Thoracic aorta (tissue), 2 donors: ENCODE results near the gene OR4K2. TPM values are rescaled to one million over a fixed set of nuclear protein-coding genes. Genes with fewer than 3 reads are reported as not detected.

Experiments
- ATAC-seq: fragments of 150-250 bp; one replicate; pipeline ENCODE4 v1.8.0; 2017; ENCODE audit warnings: low read depth; ENCODE audit not compliant: insufficient number of reproducible peaks, low FRiP score
- DNase-seq: peaks from one replicate; pipeline ENCODE4 v3.0.0-alpha.2; 2020; ENCODE audit warnings: low spot score
- H3K27ac ChIP-seq, 2 donors: fragments of 200-600 bp; sonication (generic); 1 replicate in 1 of 2; 2 replicates in 1 of 2; pipeline ENCODE4 v1.5.1; 2016; ENCODE audit warnings: mild to moderate bottlenecking in 2 of 2, moderate library complexity in 2 of 2
- H3K27me3 ChIP-seq: fragments of 200-600 bp; sonication (generic); replicated peaks from 2 replicates; pipeline ENCODE4 v1.6.0; 2016; ENCODE audit warnings: mild to moderate bottlenecking; ENCODE audit not compliant: insufficient read depth
- H3K36me3 ChIP-seq: fragments of 200-600 bp; sonication (generic); one replicate; pipeline ENCODE4 v1.5.1; 2016
- H3K4me1 ChIP-seq, 2 donors: fragments of 200-600 bp; sonication (generic); 1 replicate in 1 of 2; 2 replicates in 1 of 2; pipeline versions ENCODE4 v1.5.1 to v1.6.0; 2016; ENCODE audit warnings: low read depth in 2 of 2, mild to moderate bottlenecking in 1 of 2; ENCODE audit not compliant: control insufficient read depth in 1 of 2
- H3K4me3 ChIP-seq: fragments of 200-600 bp; sonication (generic); 2 replicates; pipeline ENCODE4 v1.5.1; 2016; ENCODE audit warnings: mild to moderate bottlenecking
- H3K9me3 ChIP-seq: fragments of 200-600 bp; sonication (generic); 2 replicates; pipeline ENCODE4 v1.5.1; 2016
- CTCF ChIP-seq: fragments of 200-600 bp; sonication (generic); IDR thresholded peaks from one replicate; pipeline ENCODE4 v1.5.1; 2019; ENCODE audit warnings: antibody characterized with exemption
- total RNA-seq, 2 donors: library from RNA; depleted of rRNA; stranded (reverse); fragments of >200 nt; gene quantifications; one replicate each; pipeline versions ENCODE4 v1.1.0 to v1.2.3, GENCODE V29; 2016

The OR4K2 gene
- total RNA-seq, 2 donors from 2014 or later, result not detected

GRCh38 chr14:19906665-19907064 is 31.7 kb downstream of the OR4K2 start:
- Histone ChIP-seq H3K27ac (no peak overlapping the region), H3K4me1 (no peaks in the 10 kb centered on the region), H3K4me3 (no peak overlapping the region), H3K36me3 (no peaks in the 10 kb centered on the region), H3K27me3 (no peaks in the 10 kb centered on the region), H3K9me3 (no peaks in the 10 kb centered on the region)
- DNase-seq (no peak), ATAC-seq (no peak)
- no peak for TF ChIP-seq CTCF

- H3K4me3 ChIP-seq, result no peak overlapping the region
- DNase-seq (no peak), ATAC-seq (no peak)
- no peaks in the 10 kb centered on the region for H3K9me3 ChIP-seq
- H3K27me3 ChIP-seq, result no peaks in the 10 kb centered on the region
- TF ChIP-seq CTCF, result no peak
- no peaks in the 10 kb centered on the region for H3K4me1 ChIP-seq
- no peak overlapping the region for H3K27ac ChIP-seq
- H3K36me3 ChIP-seq, result no peaks in the 10 kb centered on the region
Measured at GRCh38 chr14:19911114-19911513, 36.2 kb downstream of the OR4K2 start.

- Histone ChIP-seq H3K27ac (no peak overlapping the region), H3K4me1 (no peaks in the 10 kb centered on the region), H3K36me3 (no peaks in the 10 kb centered on the region), H3K27me3 (no peaks in the 10 kb centered on the region), H3K9me3 (no peaks in the 10 kb centered on the region), H3K4me3 (no peak overlapping the region)
- DNase-seq (no peak), ATAC-seq (no peak)
- TF ChIP-seq CTCF, result no peak
Measured at GRCh38 chr14:19917243-19917642, 42.3 kb downstream of the OR4K2 start.

GRCh38 chr14:19917955-19918518 is 43.1 kb downstream of the OR4K2 start:
- TF ChIP-seq CTCF, result no peak
- Histone ChIP-seq H3K4me1 (no peaks in the 10 kb centered on the region), H3K27me3 (no peaks in the 10 kb centered on the region), H3K9me3 (no peaks in the 10 kb centered on the region), H3K27ac (no peak overlapping the region), H3K4me3 (no peak overlapping the region), H3K36me3 (no peaks in the 10 kb centered on the region)
- DNase-seq (no peak), ATAC-seq (no peak)

- Histone ChIP-seq H3K36me3 (no peaks in the 10 kb centered on the region), H3K27me3 (no peaks in the 10 kb centered on the region), H3K4me3 (no peak overlapping the region), H3K4me1 (no peaks in the 10 kb centered on the region), H3K27ac (no peak overlapping the region), H3K9me3 (no peaks in the 10 kb centered on the region)
- DNase-seq, result no peak
- no peak for ATAC-seq
- no peak for TF ChIP-seq CTCF
Measured at GRCh38 chr14:19918553-19919264, 43.8 kb downstream of the OR4K2 start.
